HPDE6-E6E7 (cell line): ENCODE results near the gene ISG15.
"Not testable (repeated sequence)": the region's sequence is repeated elsewhere in the genome, so short reads cannot be mapped to it uniquely, and the experiment has no call there.

Source experiments
- DNase-seq: peaks from one replicate; pipeline ENCODE4 v3.0.0; 2011; ENCODE audit warnings: missing footprints; ENCODE audit errors: extremely low spot score

Gene ISG15

GRCh38 chr1:1044455-1045078 is 31.3 kb downstream of the ISG15 start:
- no peak for DNase-seq

- no peak for DNase-seq
These were observed 31.8 kb downstream of the ISG15 start for GRCh38 chr1:1045129-1045528.

GRCh38 chr1:1046243-1046642 is 32.9 kb downstream of the ISG15 start:
- DNase-seq, result no peak

GRCh38 chr1:1046767-1047166 is 33.5 kb downstream of the ISG15 start:
- no peak for DNase-seq

GRCh38 chr1:1047407-1047806 is 34.1 kb downstream of the ISG15 start:
- no peak for DNase-seq

GRCh38 chr1:1047963-1048362 is 34.7 kb downstream of the ISG15 start:
- no peak for DNase-seq

- DNase-seq, result no peak
These were observed 35.5 kb downstream of the ISG15 start for GRCh38 chr1:1048765-1049164.

GRCh38 chr1:1049318-1050165 is 36.2 kb downstream of the ISG15 start:
- no peak for DNase-seq

GRCh38 chr1:1050577-1051052 is 37.3 kb downstream of the ISG15 start:
- no peak for DNase-seq

GRCh38 chr1:1051127-1051810 is 38.0 kb downstream of the ISG15 start:
- no peak for DNase-seq

- DNase-seq, result no peak
These were observed 38.9 kb downstream of the ISG15 start for GRCh38 chr1:1052003-1052840.

- DNase-seq, result no peak
These were observed 39.7 kb downstream of the ISG15 start for GRCh38 chr1:1053022-1053421.

- no peak for DNase-seq
These were observed 40.4 kb downstream of the ISG15 start for GRCh38 chr1:1053682-1054081.

GRCh38 chr1:1054099-1054700 is 40.9 kb downstream of the ISG15 start:
- no peak for DNase-seq

- no peak for DNase-seq
These were observed 41.7 kb downstream of the ISG15 start for GRCh38 chr1:1054971-1055370.

GRCh38 chr1:1055841-1056736 is 42.8 kb downstream of the ISG15 start:
- DNase-seq, result no peak

- not testable (repeated sequence) for DNase-seq
These were observed 44.4 kb downstream of the ISG15 start for GRCh38 chr1:1057769-1058087.

- no peak for DNase-seq
These were observed 45.0 kb downstream of the ISG15 start for GRCh38 chr1:1058088-1058905.

- DNase-seq, result no peak
These were observed 45.7 kb downstream of the ISG15 start for GRCh38 chr1:1058921-1059493.
